Spinal cord (tissue), 10 donors: ENCODE data around the gene C1orf116. TPM values are rescaled to one million over a fixed set of nuclear protein-coding genes. Genes with fewer than 3 reads are reported as not detected.

Experiments
- DNase-seq, 6 donors: peaks; one replicate each; pipeline versions ENCODE4 v3.0.0 to v3.0.0-alpha.2; 2013 to 2015; ENCODE audit warnings: low spot score in 6 of 6, low read depth in 4 of 6
- H3K27ac ChIP-seq: one replicate; pipeline ENCODE4 v1.5.1; 2013; ENCODE audit warnings: low read depth, low read length, control low read depth
- H3K27me3 ChIP-seq: one replicate; pipeline ENCODE4 v1.6.1; 2013; ENCODE audit warnings: low read length; ENCODE audit not compliant: control insufficient read depth, insufficient read depth
- H3K36me3 ChIP-seq: one replicate; pipeline ENCODE4 v1.6.1; 2013; ENCODE audit warnings: low read length; ENCODE audit not compliant: control insufficient read depth, insufficient read depth
- H3K4me1 ChIP-seq: one replicate; pipeline ENCODE4 v1.6.1; 2013; ENCODE audit warnings: low read length; ENCODE audit not compliant: control insufficient read depth, insufficient read depth
- H3K4me3 ChIP-seq: one replicate; pipeline ENCODE4 v1.5.1; 2013; ENCODE audit warnings: low read depth, low read length, control low read depth
- H3K9me3 ChIP-seq: one replicate; pipeline ENCODE4 v1.6.1; 2013; ENCODE audit warnings: low read length; ENCODE audit not compliant: control insufficient read depth, insufficient read depth
- WGBS: methylation state at CpG from one replicate; pipeline ENCODE4 v1.1.5; 2013; ENCODE audit warnings: missing lambda C conversion rate; ENCODE audit not compliant: insufficient coverage; 5-methylcytosine and 5-hydroxymethylcytosine counted together
- polyA plus RNA-seq, 2 donors: library from polyadenylated mRNA; unstranded; fragments of 120-200 nt; gene quantifications; one replicate each; pipeline ENCODE4 v1.2.1, GENCODE V29; 2013; ENCODE audit not compliant: insufficient read length in 2 of 2
- total RNA-seq, 2 donors: library from RNA; depleted of rRNA in 1 of 2; stranded (reverse); fragments of 120-200 nt in 1 of 2; fragments of >200 nt in 1 of 2; gene quantifications; one replicate each; pipeline versions ENCODE4 v1.2.3 to v1.2.4, GENCODE V29; 2013 to 2014
- donor health status: healthy.

C1orf116 gene
- total and polyA plus RNA-seq, 4 donors: 0.10 to 0.30 (median 0.18) TPM

- Histone ChIP-seq H3K36me3 (no peaks in the 10 kb centered on the region), H3K9me3 (no peaks in the 10 kb centered on the region), H3K27me3 (peaks cover 4% of the 10 kb centered on the region), H3K4me1 (no peaks in the 10 kb centered on the region), H3K4me3 (no peak overlapping the region), H3K27ac (no peak overlapping the region)
- DNase-seq: no peak
- WGBS: no CpG with 5 or more reads among the region's 5 CpGs
These were observed 2.0 kb downstream of the C1orf116 start for GRCh38 chr1:207030522-207031009.

- Histone ChIP-seq H3K36me3 (no peaks in the 10 kb centered on the region), H3K27me3 (peaks cover 4% of the 10 kb centered on the region), H3K27ac (no peak overlapping the region), H3K9me3 (no peaks in the 10 kb centered on the region), H3K4me3 (no peak overlapping the region), H3K4me1 (peaks cover 2% of the 10 kb centered on the region)
- 59% methylated on average over 3 of the region's 5 CpGs for WGBS
- no peak for DNase-seq
These were observed 2.6 kb downstream of the C1orf116 start for GRCh38 chr1:207029701-207030521.

GRCh38 chr1:207028884-207029650 lies 3.5 kb downstream of the C1orf116 start:
- no peak overlapping the region for H3K27ac ChIP-seq
- peaks cover 10% of the 10 kb centered on the region for H3K4me1 ChIP-seq
- H3K27me3 ChIP-seq: peaks cover 4% of the 10 kb centered on the region
- H3K9me3 ChIP-seq: no peaks in the 10 kb centered on the region
- no CpG with 5 or more reads among the region's 2 CpGs for WGBS
- no peak for DNase-seq
- H3K4me3 ChIP-seq: no peak overlapping the region
- H3K36me3 ChIP-seq: no peaks in the 10 kb centered on the region

GRCh38 chr1:207027921-207028320 lies 4.6 kb downstream of the C1orf116 start:
- peaks cover 11% of the 10 kb centered on the region for H3K4me1 ChIP-seq
- H3K27me3 ChIP-seq: peaks cover 4% of the 10 kb centered on the region
- no peaks in the 10 kb centered on the region for H3K9me3 ChIP-seq
- no CpG with 5 or more reads among the region's 1 CpG for WGBS
- no peaks in the 10 kb centered on the region for H3K36me3 ChIP-seq
- no peak overlapping the region for H3K4me3 ChIP-seq
- H3K27ac ChIP-seq: no peak overlapping the region
- no peak for DNase-seq

- Histone ChIP-seq H3K4me1 (peaks cover 11% of the 10 kb centered on the region), H3K9me3 (no peaks in the 10 kb centered on the region), H3K4me3 (no peak overlapping the region), H3K27me3 (peaks cover 4% of the 10 kb centered on the region), H3K36me3 (no peaks in the 10 kb centered on the region), H3K27ac (no peak overlapping the region)
- 91% methylated on average over 17 of the region's 18 CpGs for WGBS
- DNase-seq: no peak
These were observed 5.3 kb downstream of the C1orf116 start for GRCh38 chr1:207027206-207027777.

GRCh38 chr1:207026104-207026534 lies 6.4 kb downstream of the C1orf116 start:
- peaks cover 4% of the 10 kb centered on the region for H3K27me3 ChIP-seq
- no peaks in the 10 kb centered on the region for H3K9me3 ChIP-seq
- H3K36me3 ChIP-seq: no peaks in the 10 kb centered on the region
- H3K27ac ChIP-seq: no peak overlapping the region
- peaks cover 17% of the 10 kb centered on the region for H3K4me1 ChIP-seq
- H3K4me3 ChIP-seq: no peak overlapping the region
- 86% methylated on average over 1 of the region's 4 CpGs for WGBS
- DNase-seq: no peak

GRCh38 chr1:207025146-207025880 lies 7.2 kb downstream of the C1orf116 start:
- no peaks in the 10 kb centered on the region for H3K36me3 ChIP-seq
- H3K4me3 ChIP-seq: no peak overlapping the region
- H3K27me3 ChIP-seq: peaks cover 3% of the 10 kb centered on the region
- peaks cover 19% of the 10 kb centered on the region for H3K4me1 ChIP-seq
- WGBS: 57% methylated on average over 1 of the region's 5 CpGs
- no peak for DNase-seq
- H3K9me3 ChIP-seq: no peaks in the 10 kb centered on the region
- H3K27ac ChIP-seq: no peak overlapping the region

- Histone ChIP-seq H3K27me3 (no peaks in the 10 kb centered on the region), H3K4me3 (no peak overlapping the region), H3K9me3 (no peaks in the 10 kb centered on the region), H3K4me1 (peaks cover 19% of the 10 kb centered on the region), H3K36me3 (no peaks in the 10 kb centered on the region), H3K27ac (peak overlapping the region; percentile 40)
- no peak for DNase-seq
- 82% methylated on average over 10 of the region's 18 CpGs for WGBS
These were observed 8.1 kb downstream of the C1orf116 start for GRCh38 chr1:207024202-207025145.
